Stimulated activated CD4-positive, alpha-beta T cell treated with anti-CD3 and anti-CD28 coated beads, Interleukin-2, amount 100 ng/mL, for 4 hours (primary cell): ENCODE data around the gene TMEM126B.

Experiments
- DNase-seq: peaks from one replicate; pipeline ENCODE4 v3.0.0-alpha.2; 2020; ENCODE audit warnings: low read depth

Gene TMEM126B

DNA sequence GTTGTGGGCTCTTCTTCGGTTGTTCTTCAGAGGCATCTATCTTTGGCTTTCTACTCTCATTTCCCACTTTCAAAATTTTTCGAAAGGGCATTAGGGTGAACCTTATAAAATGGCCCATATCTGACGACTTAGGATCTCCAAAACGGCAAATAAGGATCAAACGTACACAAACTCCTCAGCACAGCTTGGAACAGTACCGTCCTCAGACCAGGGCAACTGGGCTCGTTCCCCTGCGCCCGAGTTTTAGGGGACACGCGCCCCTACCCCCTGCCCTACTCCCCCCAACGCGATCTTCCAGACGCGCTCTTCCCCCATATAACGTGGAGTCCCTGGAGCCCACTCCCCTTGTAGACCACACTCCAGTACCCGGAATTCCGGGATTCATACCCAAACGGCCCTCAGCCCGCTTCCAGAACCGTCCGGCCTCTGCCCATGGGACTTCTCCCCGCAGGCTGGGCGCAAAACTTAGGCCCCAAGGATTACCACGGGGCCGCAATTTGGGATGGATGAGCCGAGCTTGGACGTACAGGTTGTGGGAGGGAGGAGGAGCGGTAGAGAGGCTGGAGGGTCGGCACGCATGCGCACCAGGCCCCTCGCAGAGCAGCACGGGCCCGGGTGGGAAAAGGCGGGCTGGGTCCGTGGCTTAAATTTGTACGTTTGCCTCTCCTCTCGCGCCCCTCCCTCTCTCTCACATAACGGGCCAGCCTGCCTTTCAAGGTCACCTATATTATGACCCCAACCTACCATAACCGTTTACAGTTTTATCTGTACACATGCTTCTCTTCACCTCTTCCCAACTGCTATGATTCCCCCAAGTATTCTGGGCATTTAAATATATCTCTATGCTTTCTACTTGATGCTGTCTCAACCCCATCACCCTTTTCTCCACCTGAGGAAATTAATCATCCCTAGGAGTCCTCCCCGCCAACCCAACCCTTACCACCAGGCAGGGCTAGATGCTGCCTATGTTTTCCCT is 54.2 kb downstream of the TMEM126B start:
- peak; percentile 53 for DNase-seq

GRCh38 chr11:85685125-85685819 is 56.9 kb downstream of the TMEM126B start:
- no peak for DNase-seq

DNA sequence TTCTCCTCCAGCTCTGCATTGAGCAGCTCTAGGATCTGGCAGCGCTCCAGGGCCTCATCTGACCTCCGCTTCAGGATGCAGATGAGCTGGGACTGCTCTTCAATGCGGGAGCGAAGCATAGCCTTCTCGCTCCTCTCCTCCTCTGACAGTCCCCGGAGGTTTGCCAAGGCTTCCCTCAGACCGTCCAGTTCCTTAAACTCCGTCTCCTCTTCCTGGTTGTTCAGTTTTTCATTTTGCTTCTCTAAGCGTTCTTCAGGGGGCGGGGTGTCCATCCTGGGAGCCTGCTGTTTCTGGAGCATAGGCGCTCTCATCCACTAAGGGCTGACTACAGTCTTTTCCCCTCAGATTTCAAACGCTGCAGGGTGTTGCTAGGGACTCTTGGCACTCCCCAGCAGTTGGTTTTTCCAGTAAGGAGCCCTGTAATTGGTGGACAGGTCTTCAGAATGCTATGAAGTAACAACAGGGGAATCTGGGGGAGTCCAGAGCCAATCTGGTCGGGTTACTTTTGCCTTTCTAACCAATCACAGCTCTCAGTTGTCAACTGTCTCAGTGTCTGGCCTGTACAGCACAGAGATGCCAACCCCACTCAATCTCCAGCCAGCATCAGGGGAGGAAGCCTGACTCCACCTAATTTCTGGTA is 57.5 kb downstream of the TMEM126B start, which contains the start of gene CCDC89:
Gene CCDC89 (minus strand): TSS at position 376 of the 640 bp plus-strand sequence. CDS start 65 bp downstream, at position 311.
- no peak for DNase-seq
